HCT116 (cell line): ENCODE measurements around the gene SMG6. TPM values are rescaled to one million over a fixed set of nuclear protein-coding genes. Genes with fewer than 3 reads are reported as not detected.

Experiments
- ATAC-seq: fragments of 200-7000 bp; cut with Tn5 transposase; 2 replicates; pipeline ENCODE4 v1.9.1; 2020; ENCODE audit warnings: mild to moderate bottlenecking, moderate library complexity
- BruUV-seq: library from RNA; stranded (reverse); fragments of 400-500 nt; replicated peaks from 2 replicates; lab custom pipeline; 2021; lab: Mats Ljungman, UMichigan
- CTCF ChIA-PET: fragments of 300-600 bp; sonication (Branson Sonifier 250); formaldehyde crosslinking; loops from one replicate; lab custom pipeline; 2021; ENCODE audit warnings: antibody characterized with exemption; lab: Charles Lee
- POLR2A ChIA-PET: fragments of 300-600, 350-600 bp; sonication (Branson Sonifier 250); formaldehyde crosslinking; loops from one replicate; lab custom pipeline; 2021; ENCODE audit warnings: antibody characterized with exemption; lab: Charles Lee
- RAD21 ChIA-PET, 2 experiments: fragments of 300-600 bp; sonication (Branson Sonifier 250); formaldehyde crosslinking; loops; one replicate each; lab custom pipeline; 2023; ENCODE audit warnings: low total read pairs in 2 of 2; ENCODE audit not compliant: uncharacterized antibody in 2 of 2, unreplicated experiment in 2 of 2, low non-redundant PET in 1 of 2; lab: Charles Lee
- DNase-seq: peaks from one replicate; pipeline ENCODE4 v3.0.0-alpha.2; 2010; ENCODE audit warnings: low read depth, low spot score
- H2AFZ ChIP-seq: fragments of 200-600 bp; shearing (Covaris generic), sonication (generic); 2 replicates; pipeline ENCODE4 v1.6.1; 2017; ENCODE audit warnings: low read depth, mixed run types, mixed read lengths, antibody characterized with exemption, low read length; ENCODE audit not compliant: poor library complexity, severe bottlenecking
- H3K27ac ChIP-seq: 2 replicates; pipeline ENCODE4 v1.5.1; 2012; ENCODE audit warnings: low read depth, low read length
- H3K27me3 ChIP-seq: fragments of 200-600 bp; sonication (generic); 2 replicates; pipeline ENCODE4 v1.6.1; 2016; ENCODE audit warnings: mixed run types, low read length, mixed read lengths; ENCODE audit not compliant: insufficient read depth
- H3K36me3 ChIP-seq, 2 experiments: fragments of 200-500 bp in 1 of 2; fragments of 200-600 bp in 1 of 2; sonication (Bioruptor generic) in 1 of 2; sonication (generic) in 1 of 2; 2 replicates each; pipeline versions ENCODE4 v1.5.1 to v1.6.1; 2014 to 2016; ENCODE audit warnings: low read length in 2 of 2, inconsistent platforms in 1 of 2, mixed read lengths in 1 of 2, mixed run types in 1 of 2; ENCODE audit not compliant: insufficient read depth in 2 of 2, control insufficient read depth in 1 of 2
- H3K4me1 ChIP-seq, 2 experiments: fragments of 200-600 bp in 1 of 2; sonication (generic) in 1 of 2; 2 replicates each; pipeline versions ENCODE4 v1.5.1 to v1.6.1; 2012 to 2017; ENCODE audit warnings: low read length in 2 of 2, inconsistent platforms in 1 of 2, mild to moderate bottlenecking in 1 of 2, mixed read lengths in 1 of 2, mixed run types in 1 of 2, moderate library complexity in 1 of 2; ENCODE audit not compliant: insufficient read depth in 2 of 2, control insufficient read depth in 1 of 2
- H3K4me2 ChIP-seq: fragments of 200-600 bp; sonication (generic); 2 replicates; pipeline ENCODE4 v1.6.1; 2017; ENCODE audit warnings: mixed run types, low read length, mixed read lengths
- H3K4me3 ChIP-seq, 2 experiments: fragments of 200-600 bp in 1 of 2; sonication (generic) in 1 of 2; replicated peaks in 1 of 2; 2 replicates each; pipeline ENCODE4 v1.5.1; 2011 to 2016; ENCODE audit warnings: low read length in 2 of 2, control low read depth in 1 of 2, low read depth in 1 of 2, mild to moderate bottlenecking in 1 of 2, mixed read lengths in 1 of 2, mixed run types in 1 of 2
- H3K79me2 ChIP-seq: fragments of 200-600 bp; sonication (generic); 2 replicates; pipeline ENCODE4 v1.6.1; 2017; ENCODE audit warnings: mild to moderate bottlenecking, mixed run types, low read length, moderate library complexity, mixed read lengths; ENCODE audit not compliant: insufficient read depth
- H3K9ac ChIP-seq: fragments of 200-600 bp; sonication (generic); 2 replicates; pipeline ENCODE4 v1.6.1; 2016; ENCODE audit warnings: low read length, mixed read lengths
- H3K9me2 ChIP-seq: fragments of 200-600 bp; sonication (generic), shearing (Covaris generic); 2 replicates; pipeline ENCODE4 v1.6.1; 2017; ENCODE audit warnings: mixed run types, mild to moderate bottlenecking, moderate library complexity; ENCODE audit not compliant: insufficient read depth
- H3K9me3 ChIP-seq, 2 experiments: fragments of 200-500 bp in 1 of 2; fragments of 200-600 bp in 1 of 2; sonication (Bioruptor generic) in 1 of 2; sonication (generic) in 1 of 2; 2 replicates each; pipeline ENCODE4 v1.6.1; 2014 to 2017; ENCODE audit warnings: low read length in 2 of 2, mixed read lengths in 2 of 2, inconsistent platforms in 1 of 2, low read depth in 1 of 2, mild to moderate bottlenecking in 1 of 2, mixed run types in 1 of 2, moderate library complexity in 1 of 2; ENCODE audit not compliant: control insufficient read depth in 1 of 2, insufficient read depth in 1 of 2
- H4K20me1 ChIP-seq: fragments of 200-600 bp; sonication (generic), shearing (Covaris generic); 2 replicates; pipeline ENCODE4 v1.6.1; 2017; ENCODE audit warnings: mixed run types, mild to moderate bottlenecking, moderate library complexity; ENCODE audit not compliant: insufficient read depth
- ATF3 ChIP-seq: IDR thresholded peaks from 2 replicates; pipeline ENCODE4 v1.6.1; 2012
- CEBPB ChIP-seq: IDR thresholded peaks from 2 replicates; pipeline ENCODE4 v1.6.1; 2012; ENCODE audit warnings: low read depth
- EZH2phosphoT487 ChIP-seq: fragments of 200-600 bp; IDR thresholded peaks from 2 replicates; pipeline ENCODE4 v1.6.1; 2018; ENCODE audit warnings: antibody characterized with exemption, borderline replicate concordance
- POLR2AphosphoS5 ChIP-seq: IDR thresholded peaks from 2 replicates; pipeline ENCODE4 v1.6.1; 2011; ENCODE audit warnings: mild to moderate bottlenecking, low read depth, low read length, moderate library complexity
- RAD21 ChIP-seq: IDR thresholded peaks from 2 replicates; pipeline ENCODE4 v1.6.1; 2012; ENCODE audit warnings: low read depth, mild to moderate bottlenecking
- SP1 ChIP-seq: IDR thresholded peaks from 2 replicates; pipeline ENCODE4 v1.6.1; 2012; ENCODE audit warnings: low read depth
- ZFX ChIP-seq: fragments of 450-650 bp; IDR thresholded peaks from 2 replicates; pipeline ENCODE4 v1.6.1; 2017
- intact Hi-C: fragments of 100-400 bp; cut with micrococcal nuclease; formaldehyde crosslinking; loops from 2 replicates; pipeline ENCODE4 v1.10.0; 2022
- total RNA-seq: library from RNA; stranded (reverse); gene quantifications from one replicate; pipeline ENCODE4 v1.2.1, GENCODE V29; 2021; ENCODE audit not compliant: unreplicated experiment
- TF ChIP-seq, protein P1 (sequence below): IDR thresholded peaks from 2 replicates; pipeline ENCODE4 v1.6.1; 2012

SMG6 gene
- total RNA-seq, 1 experiment from 2014 or later, result 23.1 TPM

GRCh38 chr17:2064147-2064489, 239.5 kb downstream of the SMG6 start:
- no peaks in the 10 kb centered on the region for H3K36me3 ChIP-seq
- no peaks in the 10 kb centered on the region for H3K9me3 ChIP-seq
- DNase-seq (no peak), ATAC-seq (no peak)
- intact Hi-C loops, result no loop called here
- H3K4me3 ChIP-seq, result no peak overlapping the region
- no peak overlapping the region for H3K27ac ChIP-seq
- ChIA-PET CTCF (interaction anchor here (2.6 kb wide), 1 partner anchor 181 kb away, joined by 12 read pairs; no protein-coding TSS in a partner anchor), POLR2A (no interaction called here), RAD21 (no interaction called here)
- H3K9ac ChIP-seq, result no peak overlapping the region
- no peaks in the 10 kb centered on the region for H3K79me2 ChIP-seq
- H3K9me2 ChIP-seq, result no peaks in the 10 kb centered on the region
- no TSS peak for BruUV-seq
- H3K4me2 ChIP-seq, result no peak overlapping the region
- no peak for TF ChIP-seq SP1
- TF ChIP-seq RAD21, result no peak
- no peak for TF ChIP-seq EZH2phosphoT487
- TF ChIP-seq ATF3, result no peak
- no peaks in the 10 kb centered on the region for H4K20me1 ChIP-seq
- no peak overlapping the region for H2AFZ ChIP-seq
- H3K4me1 ChIP-seq, result peaks cover 0 to 12% of the 10 kb centered on the region in 2 experiments; a peak in 3 of 4 replicates
- no peaks in the 10 kb centered on the region for H3K27me3 ChIP-seq

DNA sequence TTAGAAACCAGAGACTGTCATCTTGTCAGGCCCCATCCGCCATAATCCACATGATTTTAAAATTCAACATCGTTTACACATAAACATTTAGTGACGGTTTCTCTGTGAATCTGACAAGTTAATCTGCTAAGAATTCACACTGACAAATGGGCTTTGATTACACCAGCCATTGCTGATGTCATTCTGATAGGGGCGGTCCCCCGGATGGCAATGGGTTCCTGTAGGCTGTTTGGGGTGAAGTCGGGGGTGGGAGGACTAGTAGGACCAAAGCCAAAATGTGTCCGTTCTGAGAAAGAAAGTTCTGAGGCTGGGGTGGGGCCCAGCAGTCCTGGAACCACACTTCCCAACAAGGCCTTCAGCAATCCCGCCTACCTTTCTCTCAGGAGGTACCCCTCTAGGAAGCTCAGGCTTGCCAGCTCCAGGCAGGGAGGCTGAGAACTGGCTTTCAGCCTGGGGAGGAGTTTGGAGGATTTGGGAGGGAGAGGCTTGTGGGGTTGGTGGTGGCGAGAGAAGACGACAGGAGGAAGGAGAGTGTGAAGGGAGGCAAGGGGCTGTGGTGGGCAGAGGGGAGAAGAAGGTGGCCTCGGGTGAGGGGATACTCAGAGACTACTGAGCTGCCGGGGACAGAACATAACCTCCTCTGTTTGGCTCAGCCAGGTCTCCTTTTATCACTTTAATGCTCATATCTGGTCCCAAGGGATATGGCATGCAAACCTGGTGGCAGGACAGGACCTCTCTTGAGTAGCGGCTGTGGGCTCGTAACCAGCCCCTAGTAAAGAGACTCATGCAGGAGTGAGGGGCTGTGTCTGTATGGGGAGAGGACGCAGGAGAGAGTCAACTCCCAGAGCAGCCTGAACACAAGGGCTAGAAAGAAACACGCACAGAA, 240.1 kb downstream of the SMG6 start:
- H3K4me3 ChIP-seq, result no peak overlapping the region
- no peak overlapping the region for H3K27ac ChIP-seq
- no peak for TF ChIP-seq SP1
- no peak for TF ChIP-seq CEBPB
- no peak for TF ChIP-seq ZFX
- no peak for TF ChIP-seq POLR2AphosphoS5
- TF ChIP-seq, protein P1, sequence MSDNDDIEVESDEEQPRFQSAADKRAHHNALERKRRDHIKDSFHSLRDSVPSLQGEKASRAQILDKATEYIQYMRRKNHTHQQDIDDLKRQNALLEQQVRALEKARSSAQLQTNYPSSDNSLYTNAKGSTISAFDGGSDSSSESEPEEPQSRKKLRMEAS, result no peak
- TF ChIP-seq, all 23 proteins: peak for 0
- DNase-seq, result no peak
- Histone ChIP-seq H3K79me2 (no peaks in the 10 kb centered on the region), H3K9me2 (no peaks in the 10 kb centered on the region), H2AFZ (no peak overlapping the region), H3K9me3 (no peaks in the 10 kb centered on the region), H3K27me3 (no peaks in the 10 kb centered on the region), H3K9ac (no peak overlapping the region), H4K20me1 (no peaks in the 10 kb centered on the region), H3K4me2 (no peak overlapping the region), H3K4me1 (peaks cover 0 to 16% of the 10 kb centered on the region in 2 experiments; a peak in 3 of 4 replicates), H3K36me3 (no peaks in the 10 kb centered on the region)
- CTCF ChIA-PET, result interaction anchor here (2.6 kb wide), 1 partner anchor 181 kb away, joined by 12 read pairs; no protein-coding TSS in a partner anchor
- POLR2A ChIA-PET, result no interaction called here
- intact Hi-C loops, result no loop called here
- no peak for ATAC-seq
- RAD21 ChIA-PET, result no interaction called here
- no TSS peak for BruUV-seq
